GM19467 (cell line): ENCODE measurements around the gene PLPP1.
"Not testable (repeated sequence)": the region's sequence is repeated elsewhere in the genome, so short reads cannot be mapped to it uniquely, and the experiment has no call there.

Experiments
- ATAC-seq: cut with Tn5 transposase; IDR thresholded peaks from one replicate; pipeline ENCODE4 v1.9.1; 2021; ENCODE audit warnings: mild to moderate bottlenecking, moderate library complexity; ENCODE audit not compliant: unreplicated experiment

Gene PLPP1

DNA sequence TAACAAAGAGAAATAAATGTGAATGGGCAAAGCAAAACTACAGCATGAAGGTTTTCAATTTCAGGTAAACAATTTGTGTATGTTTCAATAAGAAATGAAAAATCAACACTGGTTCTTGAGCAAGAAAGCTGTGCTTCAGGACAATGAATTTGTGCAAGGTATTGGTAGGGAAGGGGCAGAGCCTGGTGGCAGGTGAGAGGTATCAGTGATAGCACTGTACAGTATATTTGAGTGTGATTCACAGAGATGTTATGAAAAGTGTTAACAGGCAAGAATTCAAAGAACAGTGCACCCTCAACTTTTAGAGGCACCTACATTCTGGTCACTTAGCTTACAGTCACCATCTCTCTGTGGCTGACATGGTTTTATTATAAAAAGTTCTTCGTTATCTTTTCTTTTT, 25.7 kb downstream of the PLPP1 start:
- ATAC-seq: no peak

DNA sequence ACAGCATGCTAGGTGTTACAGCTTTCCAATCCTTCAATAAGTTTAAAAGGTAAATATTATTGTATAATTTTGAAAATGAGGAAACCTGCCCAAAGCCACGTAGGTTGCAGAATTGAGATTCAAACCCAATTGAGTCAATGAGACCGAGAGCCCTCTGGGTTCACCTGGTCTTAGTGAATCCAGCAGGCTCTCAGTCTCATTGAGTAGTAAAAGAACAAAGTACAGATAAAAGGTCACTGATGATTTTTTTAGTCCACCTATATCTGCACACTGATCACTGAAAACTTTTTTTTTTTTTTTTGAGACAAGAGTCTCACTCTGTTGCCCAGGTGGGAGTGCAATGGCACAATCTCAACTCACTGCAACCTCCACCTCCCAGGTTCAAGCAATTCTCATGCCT, 27.2 kb downstream of the PLPP1 start:
- ATAC-seq: no peak

DNA sequence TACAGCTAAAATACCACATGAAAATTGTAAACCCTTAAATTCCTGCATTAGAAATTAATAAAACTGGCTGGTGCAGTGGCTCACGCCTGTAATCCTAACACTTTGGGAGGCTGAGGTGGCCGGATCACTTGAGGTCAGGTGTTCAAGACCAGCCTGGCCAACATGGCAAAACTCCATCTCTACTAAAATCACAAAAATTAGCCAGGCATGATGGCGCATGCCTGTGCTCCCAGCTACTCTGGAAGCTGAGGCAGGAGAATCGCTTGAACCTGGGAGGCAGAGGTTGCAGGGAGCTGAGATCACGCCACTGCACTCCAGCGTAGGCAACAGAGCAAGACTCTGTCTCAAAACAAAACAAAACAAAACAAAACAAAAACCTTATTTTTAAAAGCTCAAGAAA, 29.1 kb downstream of the PLPP1 start:
- ATAC-seq: not testable (repeated sequence)

DNA sequence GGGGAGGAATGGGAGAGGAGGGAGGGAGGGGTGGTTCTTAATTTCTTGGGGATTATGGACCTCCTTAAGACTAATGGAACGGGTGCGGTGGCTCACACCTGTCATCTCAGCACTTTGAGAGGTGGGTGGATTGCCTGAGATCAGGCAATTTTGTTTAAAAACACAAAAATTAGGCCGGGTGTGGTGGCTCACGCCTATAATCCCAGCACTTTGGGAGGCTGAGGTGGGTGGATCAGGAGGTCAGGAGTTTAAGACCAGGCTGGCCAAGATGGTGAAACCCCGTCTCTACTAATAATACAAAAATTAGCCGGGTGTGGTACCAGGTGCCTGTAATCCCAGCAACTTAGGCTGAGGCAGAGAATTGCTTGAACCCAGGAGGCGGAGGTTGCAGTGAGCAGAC, 30.8 kb downstream of the PLPP1 start:
- ATAC-seq: not testable (repeated sequence)

DNA sequence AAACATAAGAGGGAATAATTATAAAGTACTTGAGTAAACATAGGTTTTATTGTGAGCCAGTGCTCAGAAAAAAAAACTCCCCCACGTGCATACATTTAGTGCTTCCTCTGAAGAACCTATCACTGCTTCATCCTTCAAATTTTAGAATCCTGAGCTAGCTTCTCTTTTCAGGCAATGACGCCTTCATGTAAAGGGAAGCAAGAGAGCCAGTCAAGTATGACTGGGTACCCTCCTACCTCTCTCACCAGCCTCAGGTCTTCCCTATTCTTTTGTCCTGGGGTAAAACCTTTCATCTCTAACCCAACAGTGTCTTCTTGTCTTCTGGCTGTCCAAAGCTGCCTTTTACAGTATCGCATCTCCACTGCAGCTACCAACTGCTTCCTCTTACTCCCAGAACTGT, 32.0 kb downstream of the PLPP1 start:
- ATAC-seq: no peak

DNA sequence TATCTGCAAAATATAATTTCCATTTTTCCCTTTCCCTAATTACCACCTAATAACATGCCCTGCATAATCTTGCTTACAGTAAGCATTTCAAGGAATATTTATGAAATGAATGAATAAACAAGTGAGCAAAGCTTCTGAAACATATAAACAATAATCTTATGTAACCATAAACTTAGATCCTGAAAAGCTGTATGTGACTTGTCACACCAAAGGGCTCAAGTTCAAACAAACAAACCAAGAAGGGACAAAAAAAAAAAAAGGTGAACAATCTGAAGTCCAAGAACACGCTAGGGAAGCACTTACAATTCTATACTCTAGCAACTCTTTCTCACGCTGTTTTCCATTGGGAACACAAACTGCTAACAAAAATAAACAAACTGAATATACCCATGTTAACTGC, 36.3 kb downstream of the PLPP1 start:
- ATAC-seq: no peak

DNA sequence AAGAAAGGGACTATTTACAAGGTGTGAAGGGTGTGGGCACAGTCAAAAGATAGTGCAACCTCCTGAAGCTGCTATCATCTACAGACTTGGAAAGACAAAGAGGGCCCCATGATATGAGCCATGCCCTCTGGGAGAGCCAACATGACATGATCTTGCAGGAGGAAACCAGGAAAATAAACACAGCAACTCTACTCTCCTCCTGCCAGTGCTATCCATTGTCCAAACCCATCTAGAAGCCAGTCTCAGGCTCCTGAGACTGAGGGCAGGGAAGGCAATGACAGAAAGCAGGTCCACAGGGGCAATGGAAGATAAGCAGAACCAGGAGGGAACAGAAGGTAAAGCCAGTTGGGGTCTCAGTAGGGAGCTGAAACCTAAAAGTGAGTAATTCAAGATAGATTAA, 37.1 kb downstream of the PLPP1 start:
- no peak for ATAC-seq

DNA sequence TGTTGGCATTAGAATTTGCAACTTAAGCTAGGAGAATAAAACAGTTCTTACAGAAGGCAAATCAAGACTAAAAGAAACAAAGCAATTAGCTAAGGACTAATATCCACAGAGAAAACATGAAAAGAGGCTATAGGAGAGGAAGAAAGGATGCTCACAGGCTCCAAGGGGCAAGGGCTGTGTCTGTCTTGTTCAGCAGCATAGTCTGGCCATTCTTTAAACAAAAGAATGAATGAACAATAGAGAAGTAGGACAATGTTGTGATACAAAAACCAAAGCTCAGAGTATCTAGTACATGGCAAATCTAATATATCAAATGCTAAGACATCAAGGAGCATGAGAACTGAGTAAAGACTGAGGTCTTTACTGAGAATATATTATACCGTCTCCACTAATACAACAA, 39.5 kb downstream of the PLPP1 start:
- no peak for ATAC-seq

DNA sequence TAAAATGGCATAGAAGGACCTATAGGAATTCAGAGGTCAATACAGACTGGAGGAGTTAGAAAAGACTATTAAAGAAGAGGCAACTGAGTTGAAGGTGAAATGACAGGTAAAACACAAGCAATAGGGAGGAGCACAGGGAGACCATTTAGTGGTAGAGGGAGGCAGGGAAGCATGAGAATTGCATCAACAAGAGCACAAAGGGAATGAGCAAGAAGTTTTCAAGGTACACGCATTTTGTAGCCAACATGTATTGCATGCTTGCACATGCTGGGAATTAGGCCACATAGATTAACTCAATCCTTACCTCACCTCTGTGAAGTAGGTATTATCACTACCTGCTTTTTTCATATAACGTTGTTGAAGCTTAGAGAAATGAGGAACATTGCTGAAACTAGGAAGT, 42.3 kb downstream of the PLPP1 start:
- no peak for ATAC-seq

DNA sequence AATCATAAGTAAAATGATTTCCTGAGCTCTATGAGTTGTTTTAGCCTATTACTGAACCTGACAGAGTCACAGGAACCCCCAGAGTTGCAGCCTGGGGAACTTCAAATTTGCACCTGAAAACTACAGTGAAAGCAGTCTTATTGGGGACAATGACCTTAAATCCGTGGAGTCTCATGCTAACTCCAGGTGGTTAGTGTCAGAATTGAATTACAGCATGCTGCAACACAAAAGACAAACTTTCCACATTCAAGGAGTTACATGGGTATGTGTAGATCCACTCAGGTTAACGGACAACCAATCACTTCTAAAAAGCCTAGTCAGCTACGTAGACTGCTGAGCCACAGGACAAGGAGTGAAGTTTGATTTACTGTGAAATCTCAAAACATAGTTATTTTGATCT, 49.7 kb downstream of the PLPP1 start:
- ATAC-seq: no peak

DNA sequence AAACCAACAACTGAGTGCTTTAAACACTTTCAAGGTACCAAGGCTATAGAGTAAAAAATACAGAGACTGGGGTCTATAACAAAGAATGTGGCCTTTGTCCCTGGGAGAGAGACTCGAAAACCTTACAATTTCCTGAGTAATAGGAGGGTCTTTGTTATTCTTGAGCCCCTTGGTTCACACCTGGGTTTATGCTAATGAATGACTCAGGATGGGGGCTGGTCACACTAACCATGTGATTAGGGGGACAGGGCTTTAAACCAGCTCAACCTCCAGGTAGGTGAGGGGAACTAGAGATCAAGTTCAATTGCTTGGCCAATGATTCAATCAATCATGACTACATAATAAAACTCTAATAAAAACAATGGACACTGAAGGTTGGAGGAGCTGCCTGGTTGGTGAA, 50.2 kb downstream of the PLPP1 start:
- no peak for ATAC-seq

DNA sequence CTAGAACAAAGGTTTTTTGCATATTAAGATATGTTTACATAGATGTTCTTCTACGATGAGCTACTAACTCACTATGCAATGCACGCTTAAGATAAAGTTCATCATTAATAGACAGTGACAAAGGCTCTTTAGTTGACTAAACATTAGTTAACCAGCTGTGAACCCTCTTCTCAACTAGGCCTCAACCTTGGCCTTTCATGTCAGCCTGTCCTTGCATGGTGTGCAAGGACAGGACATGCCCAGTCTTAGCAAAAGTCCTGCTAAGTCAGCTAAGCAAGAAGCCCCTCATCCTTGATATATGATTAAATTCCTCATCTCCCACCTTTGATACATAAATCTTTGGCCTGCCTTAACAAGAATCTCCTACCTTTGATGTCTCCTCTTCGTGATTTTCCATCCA, 50.9 kb downstream of the PLPP1 start:
- no peak for ATAC-seq

DNA sequence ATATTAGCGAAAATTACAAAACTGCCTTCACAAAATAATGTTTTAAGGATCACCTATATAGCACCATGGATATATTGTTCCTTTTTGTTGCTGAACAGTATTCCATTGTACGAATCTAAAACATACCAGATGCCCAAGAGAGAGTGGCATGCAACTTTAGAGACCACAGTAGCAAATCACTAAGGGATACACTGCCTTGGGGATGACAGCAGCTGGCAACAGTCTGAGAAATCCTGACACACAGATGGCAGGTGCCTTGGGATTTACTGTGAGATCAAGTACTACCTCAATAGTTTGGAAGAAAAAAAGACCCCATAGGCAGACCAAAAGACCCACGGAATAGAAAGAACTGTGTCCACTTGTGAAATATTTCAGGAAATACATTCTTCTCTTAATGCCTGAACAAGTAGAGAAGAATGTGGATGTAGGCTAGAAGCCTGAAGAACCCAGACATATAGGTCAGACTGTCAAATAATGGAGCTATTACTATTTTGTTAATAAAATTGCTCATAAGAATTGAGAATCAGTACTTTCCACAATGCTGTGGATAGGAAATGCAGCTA, 53.4 kb downstream of the PLPP1 start:
- ATAC-seq: no peak

DNA sequence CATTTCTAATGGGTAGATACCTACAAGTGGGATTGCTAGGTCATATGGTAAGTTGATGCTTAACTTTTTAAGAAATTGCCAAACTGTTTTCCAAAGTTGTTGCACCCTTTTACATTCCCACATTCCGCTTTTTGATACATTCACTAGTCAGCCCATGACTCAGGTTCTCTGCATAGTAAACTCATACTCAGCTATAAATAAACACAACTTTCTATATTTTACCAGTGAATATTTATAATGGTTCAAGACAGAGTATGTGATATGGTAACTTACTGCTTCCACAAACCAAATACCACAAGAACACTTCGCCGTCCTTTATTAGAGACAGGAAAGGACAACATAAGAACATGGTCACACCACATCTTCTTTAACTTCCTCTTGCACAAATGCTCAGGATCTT, 54.0 kb downstream of the PLPP1 start:
- no peak for ATAC-seq

DNA sequence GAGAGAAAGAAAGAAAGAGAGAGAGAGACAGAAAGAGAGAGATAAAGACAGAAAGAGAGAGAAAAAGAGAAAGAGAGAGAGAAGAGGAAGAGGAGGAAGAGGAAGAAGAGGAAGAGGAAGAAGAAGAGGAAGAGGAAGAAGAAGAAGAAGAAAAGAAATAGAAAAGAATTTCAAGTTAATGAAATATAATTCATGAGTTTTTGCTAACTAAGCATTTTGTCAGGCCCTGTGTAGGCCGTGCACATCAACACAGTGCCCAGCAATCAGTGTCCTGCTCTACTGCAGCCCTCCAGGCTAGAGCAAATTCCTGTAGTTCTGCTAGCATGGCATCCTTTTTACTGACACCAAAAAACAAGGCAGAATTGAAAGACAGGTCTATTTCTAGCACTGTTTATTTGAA, 62.1 kb downstream of the PLPP1 start:
- no peak for ATAC-seq

DNA sequence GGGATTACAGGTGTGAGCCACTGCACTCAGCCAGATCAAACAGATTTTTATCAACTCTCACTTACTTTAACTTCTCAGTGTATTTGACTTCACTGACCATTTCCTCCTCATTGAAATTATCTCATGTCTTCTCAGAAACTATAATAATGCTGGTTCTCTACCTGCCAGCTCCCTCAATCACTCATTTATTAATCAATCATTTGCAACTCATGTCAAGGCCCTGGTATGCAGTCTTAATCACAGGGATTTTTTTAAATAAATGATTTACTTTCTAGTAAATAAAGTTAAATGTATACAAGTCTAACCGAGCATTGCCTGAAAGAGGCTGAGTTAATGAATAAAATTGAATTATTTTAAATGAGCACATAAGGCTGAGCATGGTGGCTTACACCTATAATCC, 63.3 kb downstream of the PLPP1 start:
- no peak for ATAC-seq

DNA sequence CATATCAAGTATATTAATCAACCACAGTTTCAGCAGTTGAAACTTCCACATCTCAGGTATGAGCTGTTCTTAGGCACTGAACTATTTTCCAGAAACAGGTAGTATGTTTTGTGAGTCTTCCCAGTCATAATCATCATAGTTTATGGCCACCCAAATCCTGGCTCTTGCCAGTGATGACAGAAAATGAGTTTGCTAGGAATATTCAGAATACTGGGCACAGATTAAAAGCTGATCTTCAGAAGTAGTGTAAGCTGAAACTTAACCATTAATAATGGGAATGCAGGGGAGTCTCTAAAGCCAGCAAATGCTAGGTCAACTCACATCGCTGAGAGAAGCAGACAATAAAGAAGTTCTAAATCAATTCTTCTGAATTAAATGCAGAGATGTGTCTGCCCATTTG, 64.5 kb downstream of the PLPP1 start:
- no peak for ATAC-seq

DNA sequence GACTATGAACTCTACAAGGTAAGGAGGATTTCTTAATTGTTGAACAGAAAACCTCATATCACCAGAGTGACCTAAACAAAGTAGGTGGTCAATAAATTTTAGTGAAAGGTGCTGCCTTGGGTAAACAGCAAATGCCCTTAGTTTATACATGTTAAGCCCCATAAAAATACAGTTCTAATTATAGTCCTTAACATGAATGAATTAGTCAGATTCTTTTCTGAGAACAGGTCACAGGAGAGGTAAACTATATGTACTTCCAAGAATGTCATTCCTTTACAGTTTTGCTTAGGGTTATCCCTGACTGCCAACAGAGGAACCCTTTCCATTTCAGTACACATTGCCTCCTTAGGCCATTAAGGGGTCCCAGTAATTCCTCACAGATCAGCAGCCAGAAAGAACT, 64.9 kb downstream of the PLPP1 start:
- ATAC-seq: no peak

DNA sequence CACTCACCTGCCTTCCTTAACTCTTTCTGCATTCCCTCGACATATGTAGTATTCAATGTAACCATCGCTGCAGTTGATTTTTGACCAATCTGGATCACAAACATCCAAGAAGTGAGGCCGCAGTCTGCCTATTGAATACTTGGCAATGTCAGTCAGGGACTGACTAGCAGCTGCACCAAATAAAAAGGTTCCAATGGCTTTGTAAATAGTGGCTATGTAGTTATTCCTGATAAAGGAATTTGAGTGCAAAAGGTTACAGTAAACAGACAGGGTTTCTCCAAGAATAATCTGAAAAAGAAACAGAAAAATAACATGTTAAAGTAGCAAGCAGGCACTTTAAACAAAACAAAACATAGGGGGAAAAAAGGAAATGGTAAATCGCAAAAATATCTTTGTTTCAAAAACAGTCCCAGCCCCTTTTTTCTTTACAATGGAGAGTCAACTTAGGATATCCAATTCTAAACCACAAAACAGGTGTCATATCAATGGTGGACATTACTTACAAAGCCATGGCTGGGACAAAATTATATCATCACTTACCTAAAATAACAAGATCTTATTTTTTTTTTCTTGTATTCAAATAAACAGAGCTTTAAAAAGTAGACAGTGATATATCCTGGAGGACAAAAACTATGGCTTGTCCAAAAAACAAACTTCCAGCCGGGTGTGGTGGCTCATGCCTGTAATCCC, 66.8 kb downstream of the PLPP1 start:
- no peak for ATAC-seq

DNA sequence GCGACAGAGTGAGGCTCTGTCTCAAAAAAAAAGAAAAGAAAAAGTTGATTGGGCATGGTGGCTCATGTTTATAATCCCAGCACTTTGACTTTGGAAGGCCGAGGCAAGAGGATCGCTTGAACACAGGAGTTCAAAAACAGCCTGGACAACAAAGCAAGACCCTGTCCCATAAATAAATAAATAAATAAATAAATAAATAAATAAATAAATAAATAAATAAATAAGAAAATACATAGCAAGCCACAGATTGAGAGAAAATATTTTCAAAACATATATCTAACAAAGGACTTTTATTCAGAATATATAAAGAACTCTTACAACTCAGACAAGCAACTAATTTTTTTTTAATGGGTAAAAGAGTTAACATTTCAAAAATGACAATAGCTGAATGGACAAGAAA, 71.2 kb downstream of the PLPP1 start:
- ATAC-seq: no peak

DNA sequence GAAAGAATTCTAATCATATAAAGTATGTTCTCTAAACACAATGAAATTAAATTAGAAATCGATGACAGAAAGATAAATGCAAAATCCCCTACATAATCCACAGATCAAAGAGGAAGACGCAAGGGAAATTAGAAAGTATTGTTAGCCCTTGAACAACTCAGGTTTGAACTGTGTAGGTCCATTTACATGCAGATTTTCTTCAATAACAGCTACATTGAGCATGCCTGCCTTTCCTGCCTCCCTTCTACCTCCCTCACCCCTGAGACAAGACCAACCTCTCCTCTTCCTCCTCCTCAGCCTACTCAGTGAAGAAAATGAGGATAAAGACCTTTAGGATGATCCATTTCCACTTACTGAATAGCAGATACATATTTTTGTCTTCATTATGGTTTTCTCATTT, 75.2 kb downstream of the PLPP1 start:
- ATAC-seq: no peak

DNA sequence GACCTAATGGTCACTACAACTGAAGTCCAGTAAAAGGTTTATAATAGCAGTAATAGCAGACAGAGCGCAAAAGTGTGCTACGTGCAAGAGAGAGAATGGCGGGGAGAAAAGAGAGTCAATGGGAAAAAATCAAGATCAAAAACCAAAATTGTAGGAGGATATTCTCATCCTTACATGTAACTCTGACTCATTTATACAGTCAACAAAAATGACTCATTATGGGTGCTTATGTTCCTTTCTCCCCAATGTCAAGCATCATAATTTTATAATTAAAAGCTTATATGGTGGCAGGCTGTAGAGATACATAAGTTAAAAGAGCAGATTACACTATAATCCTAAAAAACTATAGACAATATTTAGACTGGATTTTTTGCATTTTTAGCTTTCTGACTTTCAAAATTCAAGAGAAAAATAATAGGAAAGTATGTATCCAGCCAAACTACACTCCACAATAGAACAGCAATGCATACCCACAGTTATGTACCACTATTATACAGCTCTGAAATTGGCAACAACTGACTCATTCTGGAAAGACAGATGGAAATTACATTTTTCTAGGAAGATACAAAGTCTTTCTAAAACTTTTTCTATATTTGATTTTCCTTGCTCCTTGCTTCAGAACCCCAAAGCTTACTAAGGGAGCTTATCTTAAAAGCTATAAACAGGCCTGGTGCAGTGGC, 78.4 kb downstream of the PLPP1 start:
- no peak for ATAC-seq

DNA sequence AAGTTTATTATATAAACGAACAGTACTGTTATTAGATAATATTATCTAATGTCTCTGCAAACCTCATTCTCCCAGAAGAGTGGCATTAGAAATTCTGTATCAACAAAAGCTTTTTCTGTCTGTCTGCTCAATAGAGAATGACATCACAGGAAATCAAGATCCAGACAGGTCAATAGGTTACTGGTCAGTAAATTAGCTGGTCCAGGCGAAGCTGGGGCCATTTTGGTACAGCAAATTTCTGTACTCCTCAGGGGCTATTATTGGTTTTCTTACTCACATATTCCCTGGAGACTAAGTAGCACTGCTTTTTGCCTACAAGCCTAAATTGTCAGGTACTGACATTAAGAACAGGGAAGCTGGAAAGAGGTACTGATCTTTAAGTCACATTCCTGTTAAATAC, 80.5 kb downstream of the PLPP1 start:
- no peak for ATAC-seq
